HepG2 (cell line): ENCODE data around the gene FAM111A. TPM values are rescaled to one million over a fixed set of nuclear protein-coding genes. Genes with fewer than 3 reads are reported as not detected.
A peak's percentile ranks its signal among the peaks of the same experiment; 100 is the strongest.

Experiments used
- EED ChIP-seq: sonication (generic); formaldehyde crosslinking; IDR thresholded peaks from 2 replicates; pipeline ENCODE4 v1.5.0; 2020; ENCODE audit warnings: mild to moderate bottlenecking, missing genetic modification reagents
- HES4 ChIP-seq: sonication (generic); formaldehyde crosslinking; IDR thresholded peaks from 2 replicates; pipeline ENCODE4 v1.9.0; 2021; ENCODE audit warnings: mild to moderate bottlenecking, missing genetic modification reagents, borderline replicate concordance
- HOXA3 ChIP-seq: sonication (generic); formaldehyde crosslinking; IDR thresholded peaks from 2 replicates; pipeline ENCODE4 v1.5.0; 2020; ENCODE audit warnings: missing genetic modification reagents
- HOXA7 ChIP-seq: sonication (generic); formaldehyde crosslinking; IDR thresholded peaks from 2 replicates; pipeline ENCODE4 v1.8.1; 2022; ENCODE audit warnings: mild to moderate bottlenecking, missing genetic modification reagents, moderate library complexity
- KDM4B ChIP-seq: sonication (generic); formaldehyde crosslinking; IDR thresholded peaks from 2 replicates; pipeline ENCODE4 v1.4.0; 2020; ENCODE audit warnings: missing genetic modification reagents
- MED13 ChIP-seq: sonication (generic); formaldehyde crosslinking; IDR thresholded peaks from 2 replicates; pipeline ENCODE4 v1.5.0; 2020; ENCODE audit warnings: missing genetic modification reagents
- MIER3 ChIP-seq: IDR thresholded peaks from 2 replicates; pipeline ENCODE4 v1.6.1; 2016; ENCODE audit warnings: missing compliant biosample characterization, borderline replicate concordance
- MZF1 ChIP-seq: sonication (generic); formaldehyde crosslinking; IDR thresholded peaks from 2 replicates; pipeline ENCODE4 v1.8.1; 2023; ENCODE audit warnings: mild to moderate bottlenecking, missing genetic modification reagents, borderline replicate concordance
- PAWR ChIP-seq: sonication (generic); formaldehyde crosslinking; IDR thresholded peaks from 2 replicates; pipeline ENCODE4 v1.4.0; 2020; ENCODE audit warnings: missing genetic modification reagents, mild to moderate bottlenecking, borderline replicate concordance
- SCMH1 ChIP-seq: sonication (generic); formaldehyde crosslinking; IDR thresholded peaks from 2 replicates; pipeline ENCODE4 v1.9.0; 2021; ENCODE audit warnings: missing genetic modification reagents, mild to moderate bottlenecking, borderline replicate concordance
- SETDB1 ChIP-seq: sonication (generic); formaldehyde crosslinking; IDR thresholded peaks from 2 replicates; pipeline ENCODE4 v1.5.1; 2020; ENCODE audit warnings: missing genetic modification reagents, mild to moderate bottlenecking, borderline replicate concordance
- SOX5 ChIP-seq: IDR thresholded peaks from 2 replicates; pipeline ENCODE4 v1.6.1; 2016; ENCODE audit warnings: borderline replicate concordance
- TCF7L2 ChIP-seq: IDR thresholded peaks from 2 replicates; pipeline ENCODE4 v1.6.1; 2011; ENCODE audit warnings: mild to moderate bottlenecking, low read depth, low read length, moderate library complexity
- TGIF2 ChIP-seq: IDR thresholded peaks from 2 replicates; pipeline ENCODE4 v1.6.1; 2016; ENCODE audit warnings: control low read depth, missing compliant biosample characterization
- TMF1 ChIP-seq: sonication (generic); formaldehyde crosslinking; IDR thresholded peaks from 2 replicates; pipeline ENCODE4 v1.8.1; 2022; ENCODE audit warnings: low read depth, missing genetic modification reagents
- TOPORS ChIP-seq: sonication (generic); formaldehyde crosslinking; IDR thresholded peaks from 2 replicates; pipeline ENCODE4 v1.8.0; 2023; ENCODE audit warnings: mild to moderate bottlenecking, missing genetic modification reagents
- ZNF138 ChIP-seq: sonication (generic); formaldehyde crosslinking; IDR thresholded peaks from 2 replicates; pipeline ENCODE4 v1.5.0; 2020; ENCODE audit warnings: mild to moderate bottlenecking, low read depth, missing genetic modification reagents
- ZNF33B ChIP-seq: sonication (generic); formaldehyde crosslinking; IDR thresholded peaks from 2 replicates; pipeline ENCODE4 v1.5.1; 2020; ENCODE audit warnings: mild to moderate bottlenecking, missing genetic modification reagents
- ZNF605 ChIP-seq: sonication (generic); formaldehyde crosslinking; IDR thresholded peaks from 2 replicates; pipeline ENCODE4 v1.8.0; 2022; ENCODE audit warnings: mild to moderate bottlenecking, missing genetic modification reagents
- ZSCAN21 ChIP-seq: sonication (generic); formaldehyde crosslinking; IDR thresholded peaks from 2 replicates; pipeline ENCODE4 v1.8.0; 2022; ENCODE audit warnings: mild to moderate bottlenecking, missing genetic modification reagents, moderate library complexity, borderline replicate concordance
- polyA plus RNA-seq, 8 experiments: library from polyadenylated mRNA; depleted of rRNA in 3 of 8; stranded (reverse) in 7 of 8; unstranded in 1 of 8; fragments of >200 nt; fragmentation: Illumina TruSeq in 4 of 8; extraction: Trizol in 4 of 8; gene quantifications; 2 replicates each; pipeline versions ENCODE4 v1.2.1 to v1.2.3, GENCODE V29; 2011 to 2016; ENCODE audit warnings: low read depth in 4 of 8, missing spikeins in 1 of 8, mixed read lengths in 1 of 8; ENCODE audit not compliant: insufficient read depth in 1 of 8
- total RNA-seq, 5 experiments: library from RNA; depleted of rRNA; stranded (reverse); fragments of >200 nt; fragmentation: Illumina TruSeq; extraction: Trizol; gene quantifications; 2 replicates each; pipeline ENCODE4 v1.2.3, GENCODE V29; 2016; ENCODE audit warnings: low read depth in 1 of 5
- TF ChIP-seq, protein P1 (sequence below): sonication (generic); formaldehyde crosslinking; IDR thresholded peaks from 2 replicates; pipeline ENCODE4 v1.5.0; 2020; ENCODE audit warnings: mild to moderate bottlenecking, missing genetic modification reagents
- TF ChIP-seq, protein P2 (sequence below): sonication (generic); formaldehyde crosslinking; IDR thresholded peaks from 2 replicates; pipeline ENCODE4 v1.4.0; 2020; ENCODE audit warnings: missing genetic modification reagents
- TF ChIP-seq, protein P3 (sequence below): sonication (generic); formaldehyde crosslinking; IDR thresholded peaks from 2 replicates; pipeline ENCODE4 v1.4.0; 2020; ENCODE audit warnings: missing genetic modification reagents, borderline replicate concordance
- TF ChIP-seq, protein P4 (sequence below): sonication (generic); IDR thresholded peaks from 2 replicates; pipeline ENCODE4 v1.6.1; 2016; ENCODE audit warnings: low read depth, borderline replicate concordance

Gene FAM111A
- total and polyA plus RNA-seq, 2 of the 13 experiments (the other 11 are each of a cell fraction or from before 2014, with no cell fraction given): 3.2 to 13.5 TPM

DNA sequence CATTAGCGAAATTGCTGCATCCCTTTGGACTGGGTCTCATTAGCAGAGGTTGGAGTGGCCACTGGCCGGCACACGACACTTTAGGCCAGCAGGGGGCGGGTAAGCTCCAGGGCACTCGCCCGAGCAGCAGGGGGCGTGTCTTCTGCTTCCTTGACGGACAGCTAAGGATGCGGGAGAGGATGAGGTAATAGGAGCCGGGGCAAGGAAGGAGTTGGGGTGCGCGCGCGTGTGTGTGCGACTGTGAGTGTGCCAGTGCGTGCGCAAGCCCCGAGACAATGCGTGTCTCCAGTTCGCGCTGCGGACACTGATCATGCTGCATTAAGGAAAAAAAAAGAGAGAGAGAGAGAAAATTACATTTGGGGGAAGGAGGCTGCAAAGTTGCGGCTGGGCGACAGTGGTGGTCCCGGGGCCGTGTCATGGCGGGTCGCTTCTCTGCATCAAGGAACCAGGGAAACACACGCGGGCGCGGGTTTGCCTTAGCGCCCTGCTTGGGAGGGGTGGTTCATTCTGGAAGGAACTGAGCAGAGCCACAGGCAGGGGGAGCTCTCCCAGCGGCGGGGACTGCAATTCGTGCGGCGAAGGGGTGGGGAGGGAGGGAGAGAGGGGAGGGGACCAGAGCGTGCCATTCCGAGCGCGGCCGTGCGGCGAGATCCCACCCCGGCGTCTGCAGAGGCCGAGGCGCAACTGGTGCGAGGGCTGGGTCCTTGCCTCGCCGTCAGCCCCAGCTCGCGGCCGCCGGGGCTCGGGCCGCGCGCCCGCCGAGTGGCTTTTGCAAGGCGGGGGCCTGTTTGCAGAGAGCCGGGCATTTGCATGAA lies 29.1 kb downstream of the FAM111A start, which contains the start of gene DTX4 (continued):
- no peak for TF ChIP-seq SETDB1 (CRISPR knock-in tag)
- TF ChIP-seq ZNF33B (CRISPR knock-in tag): no peak
- 0 out of 2 replicates have a peak, but pooled peaks have one; percentile 21 for TF ChIP-seq SOX5 (CRISPR knock-in tag)
- TF ChIP-seq, protein P1, sequence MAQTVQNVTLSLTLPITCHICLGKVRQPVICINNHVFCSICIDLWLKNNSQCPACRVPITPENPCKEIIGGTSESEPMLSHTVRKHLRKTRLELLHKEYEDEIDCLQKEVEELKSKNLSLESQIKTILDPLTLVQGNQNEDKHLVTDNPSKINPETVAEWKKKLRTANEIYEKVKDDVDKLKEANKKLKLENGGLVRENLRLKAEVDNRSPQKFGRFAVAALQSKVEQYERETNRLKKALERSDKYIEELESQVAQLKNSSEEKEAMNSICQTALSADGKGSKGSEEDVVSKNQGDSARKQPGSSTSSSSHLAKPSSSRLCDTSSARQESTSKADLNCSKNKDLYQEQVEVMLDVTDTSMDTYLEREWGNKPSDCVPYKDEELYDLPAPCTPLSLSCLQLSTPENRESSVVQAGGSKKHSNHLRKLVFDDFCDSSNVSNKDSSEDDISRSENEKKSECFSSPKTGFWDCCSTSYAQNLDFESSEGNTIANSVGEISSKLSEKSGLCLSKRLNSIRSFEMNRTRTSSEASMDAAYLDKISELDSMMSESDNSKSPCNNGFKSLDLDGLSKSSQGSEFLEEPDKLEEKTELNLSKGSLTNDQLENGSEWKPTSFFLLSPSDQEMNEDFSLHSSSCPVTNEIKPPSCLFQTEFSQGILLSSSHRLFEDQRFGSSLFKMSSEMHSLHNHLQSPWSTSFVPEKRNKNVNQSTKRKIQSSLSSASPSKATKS (CRISPR knock-in tag): no peak
- no peak for TF ChIP-seq KDM4B
- no peak for TF ChIP-seq ZSCAN21 (CRISPR knock-in tag)
- TF ChIP-seq SCMH1 (CRISPR knock-in tag): no peak
- no peak for TF ChIP-seq PAWR (CRISPR knock-in tag)
- 0 out of 2 replicates have a peak, but pooled peaks have one; percentile 14 for TF ChIP-seq ZNF138 (CRISPR knock-in tag)
- TF ChIP-seq MED13: peak; percentile 67; the same call in 1 of the 2 replicates
- no peak for TF ChIP-seq MZF1 (CRISPR knock-in tag)
- TF ChIP-seq TCF7L2: no peak
- TF ChIP-seq, protein P2, sequence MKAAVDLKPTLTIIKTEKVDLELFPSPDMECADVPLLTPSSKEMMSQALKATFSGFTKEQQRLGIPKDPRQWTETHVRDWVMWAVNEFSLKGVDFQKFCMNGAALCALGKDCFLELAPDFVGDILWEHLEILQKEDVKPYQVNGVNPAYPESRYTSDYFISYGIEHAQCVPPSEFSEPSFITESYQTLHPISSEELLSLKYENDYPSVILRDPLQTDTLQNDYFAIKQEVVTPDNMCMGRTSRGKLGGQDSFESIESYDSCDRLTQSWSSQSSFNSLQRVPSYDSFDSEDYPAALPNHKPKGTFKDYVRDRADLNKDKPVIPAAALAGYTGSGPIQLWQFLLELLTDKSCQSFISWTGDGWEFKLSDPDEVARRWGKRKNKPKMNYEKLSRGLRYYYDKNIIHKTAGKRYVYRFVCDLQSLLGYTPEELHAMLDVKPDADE (CRISPR knock-in tag): 0 out of 2 replicates have a peak, but pooled peaks have one; percentile 74
- TF ChIP-seq, protein P3, sequence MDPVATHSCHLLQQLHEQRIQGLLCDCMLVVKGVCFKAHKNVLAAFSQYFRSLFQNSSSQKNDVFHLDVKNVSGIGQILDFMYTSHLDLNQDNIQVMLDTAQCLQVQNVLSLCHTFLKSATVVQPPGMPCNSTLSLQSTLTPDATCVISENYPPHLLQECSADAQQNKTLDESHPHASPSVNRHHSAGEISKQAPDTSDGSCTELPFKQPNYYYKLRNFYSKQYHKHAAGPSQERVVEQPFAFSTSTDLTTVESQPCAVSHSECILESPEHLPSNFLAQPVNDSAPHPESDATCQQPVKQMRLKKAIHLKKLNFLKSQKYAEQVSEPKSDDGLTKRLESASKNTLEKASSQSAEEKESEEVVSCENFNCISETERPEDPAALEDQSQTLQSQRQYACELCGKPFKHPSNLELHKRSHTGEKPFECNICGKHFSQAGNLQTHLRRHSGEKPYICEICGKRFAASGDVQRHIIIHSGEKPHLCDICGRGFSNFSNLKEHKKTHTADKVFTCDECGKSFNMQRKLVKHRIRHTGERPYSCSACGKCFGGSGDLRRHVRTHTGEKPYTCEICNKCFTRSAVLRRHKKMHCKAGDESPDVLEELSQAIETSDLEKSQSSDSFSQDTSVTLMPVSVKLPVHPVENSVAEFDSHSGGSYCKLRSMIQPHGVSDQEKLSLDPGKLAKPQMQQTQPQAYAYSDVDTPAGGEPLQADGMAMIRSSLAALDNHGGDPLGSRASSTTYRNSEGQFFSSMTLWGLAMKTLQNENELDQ (CRISPR knock-in tag): no peak
- 0 out of 2 replicates have a peak, but pooled peaks have one; percentile 22 for TF ChIP-seq TGIF2 (CRISPR knock-in tag)
- no peak; the same call in 1 of the 2 replicates for TF ChIP-seq HOXA3 (CRISPR knock-in tag)
- TF ChIP-seq TMF1: no peak
- TF ChIP-seq MIER3 (CRISPR knock-in tag): no peak; the same call in 1 of the 2 replicates
- TF ChIP-seq TOPORS (CRISPR knock-in tag): no peak
- TF ChIP-seq, protein P4, sequence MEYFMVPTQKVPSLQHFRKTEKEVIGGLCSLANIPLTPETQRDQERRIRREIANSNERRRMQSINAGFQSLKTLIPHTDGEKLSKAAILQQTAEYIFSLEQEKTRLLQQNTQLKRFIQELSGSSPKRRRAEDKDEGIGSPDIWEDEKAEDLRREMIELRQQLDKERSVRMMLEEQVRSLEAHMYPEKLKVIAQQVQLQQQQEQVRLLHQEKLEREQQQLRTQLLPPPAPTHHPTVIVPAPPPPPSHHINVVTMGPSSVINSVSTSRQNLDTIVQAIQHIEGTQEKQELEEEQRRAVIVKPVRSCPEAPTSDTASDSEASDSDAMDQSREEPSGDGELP: no peak
- TF ChIP-seq HES4 (CRISPR knock-in tag): peak; percentile 55; the same call in 1 of the 2 replicates
- no peak for TF ChIP-seq HOXA7 (CRISPR knock-in tag)
- no peak for TF ChIP-seq ZNF605 (CRISPR knock-in tag)
- TF ChIP-seq EED: no peak
